DMS114 treated with DMSO at 0.1 percent for 48 hours (cell line): Measurements from ENCODE around the gene GART.
"Not testable (repeated sequence)": the region's sequence is repeated elsewhere in the genome, so short reads cannot be mapped to it uniquely, and the experiment has no call there.

Experiments used
- DNase-seq: peaks from one replicate; lab custom pipeline; 2025; ENCODE audit not compliant: unreplicated experiment; lab: John Stamatoyannopoulos, UW

GART gene

DNA sequence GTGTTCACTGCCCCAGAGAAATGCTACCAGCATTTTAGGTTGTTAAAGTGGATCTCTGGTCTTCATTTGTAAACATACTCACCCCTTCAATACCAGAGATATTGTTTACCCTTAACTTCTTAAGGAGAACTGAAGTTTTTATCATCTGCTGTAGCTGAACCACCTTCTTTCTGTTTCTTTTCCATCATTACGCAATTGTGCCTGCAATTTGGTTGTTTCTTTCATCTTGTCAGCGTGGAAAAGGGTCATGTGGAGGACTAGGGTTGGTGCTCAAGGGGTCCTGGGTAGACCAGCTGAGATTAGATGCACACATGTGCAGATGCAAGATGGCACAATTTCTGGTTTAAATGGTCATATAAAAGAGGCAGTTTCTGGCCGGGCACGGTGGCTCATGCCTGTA, 23.0 kb downstream of the GART start:
- no peak for DNase-seq

DNA sequence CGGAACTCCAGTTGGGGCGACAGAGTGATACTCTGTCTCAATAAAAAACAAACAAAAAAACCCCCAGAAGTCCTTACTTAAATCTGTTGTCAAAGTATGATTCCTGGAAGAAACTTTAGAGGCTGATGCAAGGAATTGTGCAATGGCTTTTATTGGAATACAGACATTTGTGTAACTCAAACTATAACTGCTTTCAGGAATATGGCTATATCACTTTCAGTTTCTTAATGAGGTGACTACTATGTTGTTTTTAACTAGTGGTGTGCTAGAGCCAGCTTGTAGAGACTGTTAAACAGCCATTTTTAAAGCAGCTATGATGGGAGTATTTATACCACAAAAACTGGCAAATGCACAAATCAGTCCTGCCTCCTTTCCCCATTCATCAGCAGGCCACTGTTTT, 27.7 kb downstream of the GART start:
- DNase-seq, result no peak

- no peak for DNase-seq
Measured at GRCh38 chr21:33512481-33512880, 29.4 kb downstream of the GART start.

DNA sequence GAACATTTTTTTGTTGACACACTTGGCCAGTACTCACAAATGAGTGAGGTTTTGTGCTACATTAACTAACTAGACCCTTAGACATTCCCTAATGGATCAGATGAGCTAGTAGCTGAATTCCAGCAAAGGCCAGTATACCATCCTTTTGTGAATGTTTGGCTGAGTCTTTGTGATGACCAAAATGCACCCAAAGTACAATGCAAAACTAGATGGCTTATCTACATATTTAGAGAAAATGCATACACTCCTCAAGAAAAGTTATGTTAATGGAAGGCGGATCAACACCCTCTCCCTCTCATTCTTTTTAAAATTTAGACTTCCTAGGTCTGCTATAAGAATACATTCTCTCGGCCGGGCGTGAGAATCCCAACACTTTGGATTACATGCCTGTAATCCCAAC, 30.3 kb downstream of the GART start:
- DNase-seq, result no peak

GRCh38 chr21:33510826-33511225, 31.1 kb downstream of the GART start:
- DNase-seq, result no peak

- DNase-seq, result not testable (repeated sequence)
Measured at GRCh38 chr21:33507003-33507402, 34.9 kb downstream of the GART start.

DNA sequence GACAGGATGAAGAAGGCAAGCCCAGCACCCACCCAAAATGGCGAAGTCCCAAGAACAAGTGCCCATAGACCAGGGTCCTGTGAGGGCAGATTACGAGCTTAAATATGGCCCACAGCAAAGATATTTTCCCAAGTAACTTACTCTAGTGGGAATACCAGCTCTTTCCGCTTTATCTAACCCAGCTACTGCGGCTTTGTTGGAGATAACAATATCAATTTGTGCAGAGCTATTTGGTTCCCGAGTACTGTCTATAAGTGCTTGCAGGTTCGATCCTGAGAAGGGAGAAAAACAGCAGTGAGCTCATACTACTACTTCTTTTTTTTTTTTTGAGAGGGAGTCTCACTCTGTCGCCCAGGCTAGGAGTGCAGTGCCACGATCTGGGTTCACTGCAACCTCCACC, 36.1 kb downstream of the GART start:
- DNase-seq, result no peak

DNA sequence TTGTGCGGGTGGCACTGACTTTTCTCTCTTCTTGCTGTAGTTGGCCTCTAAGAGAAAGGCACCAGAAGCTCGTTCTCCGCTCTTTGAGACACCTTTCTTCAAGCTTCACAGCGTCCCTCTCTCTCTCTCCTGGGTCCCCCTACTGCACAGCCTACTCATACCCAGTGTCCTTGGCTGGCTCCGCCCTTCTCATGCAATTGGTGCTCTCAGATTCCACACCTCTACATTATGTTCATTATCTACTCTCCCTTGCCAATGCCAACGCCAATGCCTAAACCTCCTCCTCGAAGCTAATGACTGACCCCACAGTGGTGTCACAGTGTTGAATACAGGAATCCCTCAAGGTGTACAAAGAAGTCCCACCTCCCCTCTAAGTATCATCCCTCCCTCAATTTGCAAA, 45.6 kb downstream of the GART start:
- no peak for DNase-seq

- DNase-seq, result no peak
Measured at GRCh38 chr21:33495743-33496142, 46.2 kb downstream of the GART start.

DNA sequence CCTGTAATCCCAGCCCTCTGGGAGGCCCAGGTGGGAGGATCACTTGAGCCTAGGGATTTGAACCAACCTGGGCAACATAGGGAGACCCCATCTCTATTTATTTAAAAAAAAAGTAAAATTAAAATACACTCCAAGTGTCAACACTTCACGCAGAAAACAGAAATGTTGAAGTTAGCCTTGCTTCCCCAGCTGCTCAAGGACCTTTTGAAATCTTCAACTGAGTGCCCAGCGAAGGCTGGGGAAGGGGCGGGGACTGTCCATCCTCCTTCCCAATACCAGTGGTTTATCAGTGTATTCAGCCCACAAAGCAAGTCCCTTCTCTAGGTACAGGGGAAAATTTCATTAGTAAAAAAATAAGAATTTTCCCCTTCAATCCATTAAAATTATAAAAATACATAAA, 48.2 kb downstream of the GART start:
- DNase-seq, result no peak

- no peak for DNase-seq
Measured at GRCh38 chr21:33492571-33492970, 49.3 kb downstream of the GART start.

DNA sequence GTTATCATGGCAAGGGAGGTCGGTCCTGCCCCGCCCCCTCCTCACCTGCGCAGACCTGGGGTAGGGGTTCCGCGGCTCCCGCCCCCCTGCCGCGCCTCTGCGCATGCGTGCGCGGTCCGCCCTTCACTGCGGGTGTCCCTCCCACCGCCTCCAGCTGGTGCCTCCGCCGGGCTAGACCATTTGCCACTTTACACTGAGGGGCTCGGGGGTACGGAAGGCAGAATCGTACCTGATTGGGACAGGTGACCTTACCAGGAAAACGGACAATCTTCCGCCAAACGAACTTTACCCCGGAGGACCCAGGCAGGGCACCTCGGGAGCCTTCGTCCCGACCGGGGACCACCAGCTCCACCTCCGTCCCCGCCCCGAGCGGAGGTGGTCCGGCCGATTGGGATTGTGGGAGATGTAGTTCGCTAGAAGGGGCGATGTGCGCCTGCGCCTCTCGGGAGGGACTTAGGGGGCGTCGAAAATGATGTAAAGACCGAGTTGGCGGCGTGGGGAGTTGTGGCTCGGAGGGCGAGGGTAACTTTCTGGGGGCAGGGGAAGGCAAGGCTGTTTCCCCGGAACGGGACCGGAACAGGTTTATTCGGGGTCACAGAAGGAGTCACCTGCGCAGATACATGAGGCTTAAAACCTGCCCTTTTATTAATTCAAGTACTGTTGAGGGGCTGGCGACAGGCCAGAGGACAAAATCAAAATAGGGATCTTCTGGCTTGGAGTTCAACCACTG, 50.4 kb downstream of the GART start, which contains the start of gene DNAJC28:
TSS of gene DNAJC28 (minus strand) at position 344 of the 730 bp plus-strand sequence. CDS start 2,323 bp downstream, outside the sequence.
- peak; percentile 81 for DNase-seq

GRCh38 chr21:33490991-33491372, 50.9 kb downstream of the GART start:
- DNase-seq, result no peak

GRCh38 chr21:33488936-33489335, 53.0 kb downstream of the GART start:
- DNase-seq, result no peak

GRCh38 chr21:33487996-33488395, 53.9 kb downstream of the GART start:
- no peak for DNase-seq

GRCh38 chr21:33481314-33481943, 60.5 kb downstream of the GART start:
- no peak for DNase-seq

- no peak for DNase-seq
Measured at GRCh38 chr21:33480481-33481103, 61.3 kb downstream of the GART start.

- peak; percentile 73 for DNase-seq
Measured at GRCh38 chr21:33479679-33480480, 62.0 kb downstream of the GART start, which contains the start of gene TMEM50B. Gene TMEM50B, minus strand, starts transcription at chr21:33479974. Its CDS starts 11,089 bp downstream, at chr21:33468885.

- no peak for DNase-seq
Measured at GRCh38 chr21:33478935-33479678, 62.8 kb downstream of the GART start.

GRCh38 chr21:33478182-33478581, 63.7 kb downstream of the GART start:
- no peak for DNase-seq

- DNase-seq, result no peak
Measured at GRCh38 chr21:33477066-33477465, 64.9 kb downstream of the GART start.
